GM19035 (cell line): ENCODE results near the gene CAB39.
"Not testable (repeated sequence)": the region's sequence is repeated elsewhere in the genome, so short reads cannot be mapped to it uniquely, and the experiment has no call there.

ENCODE experiments used
- ATAC-seq: cut with Tn5 transposase; IDR thresholded peaks from one replicate; pipeline ENCODE4 v1.9.1; 2021; ENCODE audit not compliant: unreplicated experiment

CAB39 gene

GRCh38 chr2:230682546-230682945 is 30.1 kb upstream of the CAB39 start:
- ATAC-seq, result no peak

DNA sequence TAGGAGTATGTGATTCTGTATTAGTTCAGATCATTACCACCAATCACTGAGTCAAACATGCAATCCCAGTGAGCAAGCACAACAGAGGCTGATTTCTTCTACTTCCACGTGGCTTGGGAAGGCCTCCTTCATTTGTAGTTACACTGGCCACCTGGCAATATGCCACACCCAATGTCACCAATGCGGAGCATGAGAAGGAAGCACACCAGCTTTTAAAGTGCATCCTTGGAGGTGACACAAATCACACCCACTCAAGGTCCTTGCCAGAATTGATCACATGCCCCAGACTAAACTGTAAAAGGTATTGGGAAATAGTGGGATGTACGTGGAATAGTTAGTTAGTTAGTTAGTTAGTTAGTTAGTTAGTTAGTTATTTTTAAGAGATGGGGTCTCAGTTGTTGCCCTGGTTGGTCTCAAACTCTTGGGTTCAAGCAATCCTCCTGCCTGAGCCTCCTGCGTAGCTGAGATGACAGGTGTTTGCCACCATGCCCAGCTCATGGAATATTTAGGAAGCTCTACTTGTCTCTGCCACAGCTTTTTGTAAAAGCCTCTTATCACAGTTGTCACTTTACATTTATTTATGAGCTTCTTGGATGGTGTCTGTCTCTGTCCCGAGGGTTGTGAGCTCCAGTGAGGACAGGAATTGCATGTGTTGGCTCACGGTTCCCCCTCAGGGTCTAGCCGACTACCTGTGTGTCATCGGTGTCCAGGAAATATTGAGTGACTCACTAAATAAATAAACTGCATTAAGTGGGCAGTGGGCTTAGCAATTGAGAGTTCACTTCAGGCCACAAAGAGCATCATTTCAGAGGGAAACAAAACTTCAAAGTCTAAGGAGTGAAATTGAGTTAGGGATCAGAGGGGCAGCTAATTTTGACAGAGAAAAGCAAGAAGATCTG is 28.1 kb upstream of the CAB39 start:
- ATAC-seq, result no peak

GRCh38 chr2:230685178-230685577 is 27.5 kb upstream of the CAB39 start:
- ATAC-seq, result no peak

DNA sequence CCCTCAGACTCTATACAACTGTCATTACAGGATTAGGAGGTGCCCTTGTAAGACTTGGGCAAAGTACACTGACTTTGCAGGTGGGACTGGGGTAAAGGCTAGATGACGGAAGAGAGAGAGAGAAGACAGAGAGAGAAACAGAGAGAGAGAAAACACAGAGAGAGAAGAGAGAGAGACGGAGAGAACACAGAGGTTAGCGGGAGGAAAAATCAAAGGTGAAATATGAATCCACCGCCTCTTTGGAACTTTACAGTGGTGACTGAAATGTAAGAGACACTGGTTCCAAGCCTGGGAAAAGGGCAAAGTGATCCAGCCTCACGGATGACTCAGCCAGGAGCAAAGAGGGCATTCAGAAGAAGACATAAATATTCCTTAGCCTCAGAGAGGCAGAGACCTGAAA is 25.1 kb upstream of the CAB39 start:
- ATAC-seq, result no peak

GRCh38 chr2:230688490-230688889 is 24.2 kb upstream of the CAB39 start:
- ATAC-seq, result no peak

DNA sequence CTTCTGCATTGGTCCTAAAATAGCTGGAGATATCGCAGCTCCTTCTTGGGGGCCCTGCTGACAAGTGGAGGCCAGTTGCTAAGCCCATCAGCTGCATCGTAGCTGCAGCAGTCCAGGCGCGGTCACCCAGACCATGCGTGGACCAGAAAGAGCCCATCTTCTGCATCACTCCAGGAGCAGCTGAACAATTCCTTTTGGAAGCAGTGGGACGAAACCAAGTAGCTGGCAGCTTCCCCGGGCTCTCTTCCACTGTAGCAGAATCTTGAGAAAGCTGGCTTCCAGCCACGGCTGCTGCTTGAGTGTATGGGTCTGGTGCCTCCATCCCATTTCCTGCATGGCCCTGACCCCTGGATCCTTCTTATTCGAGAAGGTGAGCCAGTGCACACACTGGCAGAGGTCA is 22.2 kb upstream of the CAB39 start:
- no peak for ATAC-seq

- ATAC-seq, result no peak
Measured at GRCh38 chr2:230691005-230691647, 21.5 kb upstream of the CAB39 start.

GRCh38 chr2:230692760-230693159 is 19.9 kb upstream of the CAB39 start:
- no peak for ATAC-seq

DNA sequence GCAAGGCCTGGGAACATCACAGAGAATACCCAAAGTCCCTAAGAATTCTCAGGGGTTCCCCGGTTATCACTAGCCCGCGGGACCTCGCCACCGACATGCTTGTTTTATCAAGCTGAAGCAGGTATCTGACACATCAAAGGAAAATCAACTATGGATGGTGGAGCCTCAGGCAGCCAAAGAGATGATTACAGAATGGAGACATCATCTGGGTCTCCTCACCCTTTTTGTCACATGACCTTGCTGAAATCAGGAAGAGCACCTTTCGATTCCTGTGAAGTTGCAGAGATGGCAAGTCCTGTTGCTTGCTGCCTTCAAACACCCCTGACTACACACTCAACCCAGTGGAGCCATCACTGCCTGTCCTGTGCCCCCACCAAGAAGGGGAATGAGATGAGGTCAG is 19.2 kb upstream of the CAB39 start:
- ATAC-seq, result no peak

GRCh38 chr2:230694241-230694640 is 18.4 kb upstream of the CAB39 start:
- peak; percentile 58 for ATAC-seq

DNA sequence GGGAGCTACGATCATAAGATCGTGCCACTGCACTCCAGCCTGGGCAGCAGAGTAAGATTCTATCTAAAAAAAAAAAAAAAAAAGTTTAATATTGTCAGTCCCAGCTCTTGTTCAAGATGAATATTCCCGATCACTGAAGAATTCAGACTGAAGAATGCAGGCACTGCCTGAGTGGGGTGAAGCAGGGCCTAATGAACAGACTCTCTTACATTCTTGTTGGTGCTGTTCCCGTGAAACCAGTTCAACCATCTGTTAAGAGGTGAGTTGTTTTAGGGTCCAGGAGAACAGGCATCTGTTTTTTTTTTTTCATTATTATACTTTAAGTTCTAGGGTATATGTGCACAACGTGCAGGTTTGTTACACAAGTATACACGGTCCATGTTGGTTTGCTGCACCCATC is 17.1 kb upstream of the CAB39 start:
- no peak for ATAC-seq

DNA sequence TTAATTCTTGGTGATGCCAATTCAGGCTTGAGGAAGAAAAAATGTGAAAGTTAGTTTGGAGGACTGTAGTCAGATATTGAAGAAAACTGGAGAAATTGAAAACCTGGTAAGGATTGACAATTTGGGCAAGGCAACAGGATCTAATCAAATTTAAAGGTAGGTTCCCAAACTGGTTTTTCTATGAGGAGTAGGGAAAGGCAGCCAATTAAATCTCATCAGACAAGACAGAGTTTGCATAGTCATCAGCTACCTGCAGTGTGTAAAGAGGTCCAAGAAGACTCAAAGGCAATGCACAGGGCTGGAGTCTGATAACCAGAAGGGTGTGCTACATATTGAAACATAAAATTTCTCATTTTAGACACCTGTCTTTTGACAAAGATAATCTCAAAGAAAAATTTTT is 16.0 kb upstream of the CAB39 start:
- ATAC-seq, result no peak

DNA sequence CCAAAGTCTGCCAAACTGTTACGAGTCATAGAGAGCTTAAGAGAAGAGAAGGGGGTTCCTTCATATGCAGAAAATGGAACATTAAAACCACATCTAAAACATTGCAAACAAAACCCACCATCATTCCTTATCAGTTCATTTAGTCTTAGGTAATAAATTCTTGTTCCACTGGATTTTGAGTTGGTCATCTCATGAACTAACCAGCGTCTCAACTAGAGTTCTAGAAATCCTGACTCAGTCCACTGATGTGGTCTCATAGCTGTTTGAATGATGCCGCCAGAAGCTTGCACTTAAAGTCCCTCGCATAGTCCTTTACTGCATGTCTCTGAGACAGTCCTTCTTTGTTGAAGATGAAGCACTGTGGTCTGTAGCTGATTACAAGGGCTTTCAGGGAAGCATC is 15.0 kb upstream of the CAB39 start:
- no peak for ATAC-seq

DNA sequence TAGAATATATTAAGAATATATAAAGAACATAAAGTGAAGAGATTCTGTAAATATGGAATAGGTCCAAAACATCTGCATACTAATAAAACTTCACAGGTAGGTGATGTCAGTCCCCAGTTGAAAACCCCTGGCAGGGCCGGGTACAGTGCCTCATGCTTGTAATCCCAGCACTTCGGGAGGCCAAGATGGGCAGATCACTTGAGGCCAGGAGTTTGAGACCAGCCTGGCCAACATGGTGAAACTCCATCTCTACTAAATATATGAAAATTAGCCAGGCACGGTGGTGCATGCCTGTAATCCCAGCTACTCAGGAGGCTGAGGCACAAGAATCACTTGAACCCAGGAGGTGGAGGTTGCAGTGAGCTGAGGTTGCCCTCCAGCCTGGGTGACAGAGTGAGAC is 13.9 kb upstream of the CAB39 start:
- not testable (repeated sequence) for ATAC-seq

- ATAC-seq, result no peak
Measured at GRCh38 chr2:230700447-230700846, 12.2 kb upstream of the CAB39 start.

DNA sequence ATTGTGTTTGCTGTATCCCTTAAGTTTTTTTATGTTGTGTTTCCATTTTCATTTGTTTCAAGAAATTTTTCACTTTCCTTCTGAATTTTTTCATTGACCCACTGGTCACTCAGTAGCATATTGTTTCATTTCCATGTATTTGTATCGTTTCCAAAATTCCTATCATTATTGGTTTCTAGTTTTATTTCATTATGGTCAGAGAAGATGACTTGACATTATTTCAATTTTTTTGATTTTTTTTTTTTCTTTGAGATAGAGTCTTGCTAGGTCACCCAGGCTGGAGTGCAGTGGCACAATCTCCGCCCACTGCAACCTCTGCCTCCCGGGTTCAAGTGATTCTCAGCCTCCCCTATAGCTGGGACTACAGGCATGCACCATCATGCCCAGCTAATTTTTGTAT is 11.3 kb upstream of the CAB39 start:
- ATAC-seq, result no peak

GRCh38 chr2:230702457-230702856 is 10.2 kb upstream of the CAB39 start:
- ATAC-seq, result not testable (repeated sequence)

DNA sequence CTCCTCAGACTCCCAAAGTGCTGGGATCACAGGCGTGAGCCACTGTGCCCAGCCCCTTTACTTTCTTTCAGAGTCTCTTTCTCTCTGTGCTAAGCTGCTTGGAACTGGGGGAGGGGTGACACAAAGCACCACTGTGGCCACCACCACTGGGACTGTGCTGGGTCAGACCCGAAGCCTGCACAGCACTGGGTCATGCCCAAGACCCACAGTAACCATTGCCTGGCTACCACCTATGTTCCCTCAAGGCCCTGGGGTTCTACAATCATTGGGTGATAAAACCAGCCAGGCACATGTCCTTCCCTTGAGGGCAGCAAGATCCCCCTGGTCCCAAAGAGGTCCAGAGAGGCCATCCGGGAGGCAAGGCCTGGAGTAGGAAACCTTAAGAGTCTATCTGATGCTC is 9.1 kb upstream of the CAB39 start:
- ATAC-seq, result no peak

- ATAC-seq, result no peak
Measured at GRCh38 chr2:230706053-230706521, 6.6 kb upstream of the CAB39 start.

DNA sequence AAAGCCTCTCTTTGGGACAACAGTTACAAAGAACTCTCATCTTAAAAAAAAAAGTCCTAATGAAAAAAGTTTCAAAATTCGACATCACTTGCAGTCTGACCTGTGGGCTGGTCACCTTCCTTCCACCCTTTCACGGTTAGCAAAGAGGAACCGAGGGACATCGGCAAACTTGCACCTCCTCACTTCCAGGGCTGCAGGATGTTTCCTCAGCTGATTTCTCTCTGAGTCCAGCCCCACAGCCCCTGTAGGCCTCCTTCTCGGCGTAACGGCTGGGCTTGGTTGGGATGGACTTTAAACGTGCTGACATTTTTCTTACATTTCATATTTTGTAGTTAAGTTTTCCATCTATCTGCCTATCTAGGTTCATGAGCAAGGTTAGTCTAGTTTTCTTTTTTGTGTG is 5.7 kb upstream of the CAB39 start:
- no peak for ATAC-seq

DNA sequence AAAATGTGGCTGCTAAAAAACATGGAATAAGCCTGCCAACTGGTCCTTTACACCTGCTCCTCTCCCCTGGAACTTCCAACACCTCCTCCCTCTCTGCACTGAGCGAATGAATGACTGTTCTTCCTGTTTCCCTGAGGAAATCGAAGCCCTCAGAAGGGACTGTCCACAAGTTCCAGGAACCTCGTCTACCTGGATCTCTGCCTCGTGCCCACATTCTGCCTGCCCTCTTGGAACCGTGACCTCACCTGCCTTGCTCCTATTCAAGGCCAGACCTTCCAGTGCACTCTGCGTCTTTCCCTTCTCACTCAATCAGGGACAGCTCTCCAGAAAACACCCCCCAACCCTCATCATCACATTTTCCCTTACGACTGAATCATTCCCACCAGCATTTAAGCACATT is 4.4 kb upstream of the CAB39 start:
- no peak for ATAC-seq

DNA sequence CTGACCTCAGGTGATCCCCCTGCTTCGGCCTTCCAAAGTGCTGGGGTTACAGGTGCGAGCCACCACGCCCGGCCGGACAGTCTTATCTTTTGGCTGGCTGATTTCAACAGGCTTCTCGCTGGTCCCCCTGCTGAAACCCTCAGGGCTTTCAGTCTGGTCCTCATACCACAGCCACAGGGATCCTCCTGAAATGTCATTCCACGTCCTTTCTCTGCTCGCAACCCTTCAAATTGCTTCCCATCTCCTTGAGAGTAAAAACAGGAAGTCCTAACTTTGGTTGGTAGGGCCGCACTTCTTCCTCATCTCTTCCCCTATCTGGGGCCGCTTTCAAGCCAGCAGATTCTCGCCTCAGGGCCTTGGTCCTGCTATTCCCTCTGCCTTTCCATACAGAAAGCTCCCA is 1.4 kb upstream of the CAB39 start:
- ATAC-seq, result no peak
